ENCODE measurements around the gene RPL10.

DNA sequence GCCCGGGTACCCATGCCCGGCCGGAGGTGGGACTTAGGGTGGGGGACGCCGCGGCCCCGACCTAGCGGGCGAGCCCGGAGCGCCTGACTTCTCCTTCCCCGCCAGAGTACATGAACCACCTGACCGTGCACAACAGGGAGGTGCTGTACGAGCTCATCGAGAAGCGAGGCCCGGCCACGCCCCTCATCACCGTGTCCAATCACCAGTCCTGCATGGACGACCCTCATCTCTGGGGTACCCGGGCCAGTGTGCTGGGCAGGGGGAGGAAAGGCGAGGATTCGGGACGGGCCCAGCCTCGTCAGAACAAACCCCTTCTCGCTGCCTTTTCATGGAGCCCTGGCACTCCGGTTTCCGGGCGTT lies 13.8 kb downstream of the RPL10 start:
- TF ChIP-seq CTCF (IDR thresholded peaks at IDR 0.05; ENCODE audit: poor library complexity, severe bottlenecking) (no peak), EZH2 (IDR thresholded peaks at IDR 0.05; ENCODE audit: borderline replicate concordance, insufficient read depth, low read length, poor library complexity, severe bottlenecking) (no peak), POLR2AphosphoS5 (IDR thresholded peaks at IDR 0.05) (peak; percentile 73)

Data from neural cell (in vitro differentiated cells).